Measurements from ENCODE around the gene DUSP9. TPM values are rescaled to one million over a fixed set of nuclear protein-coding genes. Genes with fewer than 3 reads are reported as not detected.
"Not testable (repeated sequence)": the region's sequence is repeated elsewhere in the genome, so short reads cannot be mapped to it uniquely, and the experiment has no call there.

The DUSP9 gene
- total and polyA plus RNA-seq, 2 donors (not counting 3 experiments of a cell fraction or from before 2014, with no cell fraction given) = 0.04 TPM; not detected in 1

GRCh38 chrX:153691032-153691827, 44.2 kb downstream of the DUSP9 start:
- dilution Hi-C loops (cut with MboI; ENCODE audit: extremely low pct_ligation_motif_present, low sequenced_read_pairs); H2AFZ ChIP-seq (ENCODE audit: low read depth, low read length); intact Hi-C loops (cut with micrococcal nuclease); H3K9me3 ChIP-seq (replicated peaks; ENCODE audit: control insufficient read depth, insufficient read depth, low read length); H3K9ac ChIP-seq (replicated peaks; ENCODE audit: extremely low read depth, insufficient read depth, low read length); POLR2A ChIA-PET; FAIRE-seq; CTCF ChIA-PET; DNase-seq (ENCODE audit: low read depth, low spot score); H3K4me1 ChIP-seq (ENCODE audit: control insufficient read depth, extremely low read depth, insufficient read depth, low read length); H3K9me1 ChIP-seq (replicated peaks; ENCODE audit: control insufficient read depth, extremely low read depth, insufficient read depth, low read length); H4K20me1 ChIP-seq (replicated peaks; ENCODE audit: control insufficient read depth, extremely low read depth, insufficient read depth, low read length); H3K79me2 ChIP-seq (ENCODE audit: control insufficient read depth, insufficient read depth, low read length); H3K4me2 ChIP-seq (ENCODE audit: insufficient read depth, low read length); H3K4me3 ChIP-seq (replicated peaks in 1 of 3; ENCODE audit: insufficient read depth in 1 of 3, low read depth in 1 of 3, low read length in 3 of 3); BruUV-seq (replicated peaks); H3K36me3 ChIP-seq (ENCODE audit: control insufficient read depth in 2 of 2, extremely low read depth in 1 of 2, insufficient read depth in 2 of 2, low read length in 2 of 2); H3K27me3 ChIP-seq (ENCODE audit: control insufficient read depth in 2 of 2, insufficient read depth in 2 of 2, low read length in 2 of 2); H3K27ac ChIP-seq (ENCODE audit: insufficient read depth, low read depth, low read length): not testable (repeated sequence)

- Histone ChIP-seq H3K4me2 (ENCODE audit: insufficient read depth, low read length) (no peak overlapping the region), H3K79me2 (ENCODE audit: control insufficient read depth, insufficient read depth, low read length) (no peaks in the 10 kb centered on the region), H3K9ac (replicated peaks; ENCODE audit: extremely low read depth, insufficient read depth, low read length) (no peak overlapping the region), H3K9me3 (replicated peaks; ENCODE audit: control insufficient read depth, insufficient read depth, low read length) (no peaks in the 10 kb centered on the region), H3K27ac (ENCODE audit: insufficient read depth, low read depth, low read length) (no peak overlapping the region), H3K4me1 (ENCODE audit: control insufficient read depth, extremely low read depth, insufficient read depth, low read length) (peaks cover 4% of the 10 kb centered on the region), H3K27me3 (ENCODE audit: control insufficient read depth in 2 of 2, insufficient read depth in 2 of 2, low read length in 2 of 2) (no peaks in the 10 kb centered on the region), H3K36me3 (ENCODE audit: control insufficient read depth in 2 of 2, extremely low read depth in 1 of 2, insufficient read depth in 2 of 2, low read length in 2 of 2) (no peaks in the 10 kb centered on the region), H4K20me1 (replicated peaks; ENCODE audit: control insufficient read depth, extremely low read depth, insufficient read depth, low read length) (no peaks in the 10 kb centered on the region), H3K9me1 (replicated peaks; ENCODE audit: control insufficient read depth, extremely low read depth, insufficient read depth, low read length) (no peaks in the 10 kb centered on the region), H3K4me3 (replicated peaks in 1 of 3; ENCODE audit: insufficient read depth in 1 of 3, low read depth in 1 of 3, low read length in 3 of 3) (no peak overlapping the region), H2AFZ (ENCODE audit: low read depth, low read length) (no peak overlapping the region)
- FAIRE-seq (no peak), DNase-seq (ENCODE audit: low read depth, low spot score) (no peak)
- dilution Hi-C loops (cut with MboI; ENCODE audit: extremely low pct_ligation_motif_present, low sequenced_read_pairs) = no loop called here
- no TSS peak for BruUV-seq (replicated peaks)
- TF ChIP-seq POLR2AphosphoS5 (IDR thresholded peaks at IDR 0.05; ENCODE audit: insufficient read depth, low read depth, low read length) (no peak), CTCF (IDR thresholded peaks at IDR 0.05; ENCODE audit: extremely low read depth in 1 of 2, insufficient read depth in 1 of 2, low read depth in 1 of 2, low read length in 2 of 2) (no peak), MAX (IDR thresholded peaks at IDR 0.05; ENCODE audit: insufficient read depth, insufficient read length) (no peak), MYC (IDR thresholded peaks at IDR 0.05; ENCODE audit: low read depth, low read length) (no peak), FOS (IDR thresholded peaks at IDR 0.05; ENCODE audit: borderline replicate concordance, insufficient read depth, low read length) (no peak), EZH2 (IDR thresholded peaks at IDR 0.05; ENCODE audit: borderline replicate concordance, low read depth, low read length, severe bottlenecking) (no peak), POLR2A (IDR thresholded peaks at IDR 0.05; ENCODE audit: low read depth, low read length) (no peak), JUN (IDR thresholded peaks at IDR 0.05; ENCODE audit: borderline replicate concordance, insufficient read depth, insufficient read length, low read depth) (no peak), GATA2 (IDR thresholded peaks at IDR 0.05; ENCODE audit: insufficient read depth, insufficient read length, low read depth, low read length) (no peak)
- POLR2A ChIA-PET = no interaction called here
- CTCF ChIA-PET = no interaction called here
- intact Hi-C loops (cut with micrococcal nuclease) = no loop called here
Observed at GRCh38 chrX:153692003-153692402, 45.0 kb downstream of the DUSP9 start.
